Thoracic aorta (tissue), 2 donors: ENCODE results near the gene SFRP4. TPM values are rescaled to one million over a fixed set of nuclear protein-coding genes. Genes with fewer than 3 reads are reported as not detected.

Source experiments
- ATAC-seq: fragments of 150-250 bp; one replicate; pipeline ENCODE4 v1.8.0; 2017; ENCODE audit warnings: low read depth; ENCODE audit not compliant: insufficient number of reproducible peaks, low FRiP score
- DNase-seq: peaks from one replicate; pipeline ENCODE4 v3.0.0-alpha.2; 2020; ENCODE audit warnings: low spot score
- H3K27ac ChIP-seq, 2 donors: fragments of 200-600 bp; sonication (generic); 1 replicate in 1 of 2; 2 replicates in 1 of 2; pipeline ENCODE4 v1.5.1; 2016; ENCODE audit warnings: mild to moderate bottlenecking in 2 of 2, moderate library complexity in 2 of 2
- H3K27me3 ChIP-seq: fragments of 200-600 bp; sonication (generic); replicated peaks from 2 replicates; pipeline ENCODE4 v1.6.0; 2016; ENCODE audit warnings: mild to moderate bottlenecking; ENCODE audit not compliant: insufficient read depth
- H3K36me3 ChIP-seq: fragments of 200-600 bp; sonication (generic); one replicate; pipeline ENCODE4 v1.5.1; 2016
- H3K4me1 ChIP-seq, 2 donors: fragments of 200-600 bp; sonication (generic); 1 replicate in 1 of 2; 2 replicates in 1 of 2; pipeline versions ENCODE4 v1.5.1 to v1.6.0; 2016; ENCODE audit warnings: low read depth in 2 of 2, mild to moderate bottlenecking in 1 of 2; ENCODE audit not compliant: control insufficient read depth in 1 of 2
- H3K4me3 ChIP-seq: fragments of 200-600 bp; sonication (generic); 2 replicates; pipeline ENCODE4 v1.5.1; 2016; ENCODE audit warnings: mild to moderate bottlenecking
- H3K9me3 ChIP-seq: fragments of 200-600 bp; sonication (generic); 2 replicates; pipeline ENCODE4 v1.5.1; 2016
- total RNA-seq, 2 donors: library from RNA; depleted of rRNA; stranded (reverse); fragments of >200 nt; gene quantifications; one replicate each; pipeline versions ENCODE4 v1.1.0 to v1.2.3, GENCODE V29; 2016
- TF ChIP-seq, protein P1 (sequence below): fragments of 200-600 bp; sonication (generic); IDR thresholded peaks from one replicate; pipeline ENCODE4 v1.5.1; 2019; ENCODE audit warnings: antibody characterized with exemption

The SFRP4 gene
- total RNA-seq, 2 donors from 2014 or later: 53.3 to 81.6 TPM

DNA sequence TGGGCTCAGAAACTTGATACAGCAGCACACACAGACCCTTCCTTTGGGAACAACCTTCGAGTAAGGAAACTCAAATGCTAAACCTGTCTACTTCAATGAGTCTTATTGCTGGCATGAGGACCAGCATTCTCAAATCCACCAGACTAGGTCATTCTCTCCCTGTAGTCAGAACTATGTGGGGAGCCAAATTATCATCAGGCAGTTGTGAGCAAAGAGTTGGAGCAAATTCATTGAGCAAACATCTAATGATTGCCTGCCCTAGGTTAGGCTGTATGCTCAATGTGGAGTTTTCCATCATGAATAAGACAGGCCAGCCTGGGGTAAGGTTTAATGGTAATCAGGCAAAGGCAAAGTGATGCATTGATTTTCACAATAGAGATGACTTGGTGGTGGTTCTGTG lies 7.4 kb upstream of the SFRP4 start:
- H3K36me3 ChIP-seq: no peaks in the 10 kb centered on the region
- ATAC-seq: no peak
- no peaks in the 10 kb centered on the region for H3K9me3 ChIP-seq
- H3K27me3 ChIP-seq: no peaks in the 10 kb centered on the region
- no peak overlapping the region for H3K4me3 ChIP-seq
- TF ChIP-seq, protein P1, sequence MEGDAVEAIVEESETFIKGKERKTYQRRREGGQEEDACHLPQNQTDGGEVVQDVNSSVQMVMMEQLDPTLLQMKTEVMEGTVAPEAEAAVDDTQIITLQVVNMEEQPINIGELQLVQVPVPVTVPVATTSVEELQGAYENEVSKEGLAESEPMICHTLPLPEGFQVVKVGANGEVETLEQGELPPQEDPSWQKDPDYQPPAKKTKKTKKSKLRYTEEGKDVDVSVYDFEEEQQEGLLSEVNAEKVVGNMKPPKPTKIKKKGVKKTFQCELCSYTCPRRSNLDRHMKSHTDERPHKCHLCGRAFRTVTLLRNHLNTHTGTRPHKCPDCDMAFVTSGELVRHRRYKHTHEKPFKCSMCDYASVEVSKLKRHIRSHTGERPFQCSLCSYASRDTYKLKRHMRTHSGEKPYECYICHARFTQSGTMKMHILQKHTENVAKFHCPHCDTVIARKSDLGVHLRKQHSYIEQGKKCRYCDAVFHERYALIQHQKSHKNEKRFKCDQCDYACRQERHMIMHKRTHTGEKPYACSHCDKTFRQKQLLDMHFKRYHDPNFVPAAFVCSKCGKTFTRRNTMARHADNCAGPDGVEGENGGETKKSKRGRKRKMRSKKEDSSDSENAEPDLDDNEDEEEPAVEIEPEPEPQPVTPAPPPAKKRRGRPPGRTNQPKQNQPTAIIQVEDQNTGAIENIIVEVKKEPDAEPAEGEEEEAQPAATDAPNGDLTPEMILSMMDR: no peak
- peak overlapping the region in 1 of 2 donors; percentile 48 for H3K27ac ChIP-seq
- DNase-seq: no peak
- peaks cover 8 to 41% of the 10 kb centered on the region in 2 donors for H3K4me1 ChIP-seq

DNA sequence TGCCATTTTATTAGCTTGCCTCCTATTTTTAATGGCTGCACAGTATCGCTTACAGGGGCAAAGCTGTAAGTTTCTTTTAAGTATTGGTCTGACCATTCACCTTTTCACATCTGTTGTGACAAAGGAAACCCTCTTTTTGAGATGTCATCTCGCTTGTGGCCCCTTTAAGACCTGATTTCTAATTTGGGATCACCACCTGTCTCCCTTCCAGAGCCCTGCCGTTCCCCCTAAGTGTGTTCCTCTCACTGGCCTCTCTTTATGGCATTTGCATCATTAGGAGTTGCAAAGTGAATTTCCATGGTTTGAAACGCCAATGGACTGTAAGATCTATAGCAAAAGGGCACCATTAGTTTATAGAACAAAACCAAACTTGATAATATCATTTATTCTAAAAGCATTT lies 5.3 kb upstream of the SFRP4 start:
- Histone ChIP-seq H3K27ac (no peak overlapping the region), H3K4me1 (peaks cover 3 to 37% of the 10 kb centered on the region in 2 donors), H3K4me3 (peak overlapping the region; percentile 79), H3K9me3 (no peaks in the 10 kb centered on the region), H3K36me3 (no peaks in the 10 kb centered on the region), H3K27me3 (no peaks in the 10 kb centered on the region)
- ATAC-seq (no peak), DNase-seq (no peak)
- TF ChIP-seq, protein P1: no peak

DNA sequence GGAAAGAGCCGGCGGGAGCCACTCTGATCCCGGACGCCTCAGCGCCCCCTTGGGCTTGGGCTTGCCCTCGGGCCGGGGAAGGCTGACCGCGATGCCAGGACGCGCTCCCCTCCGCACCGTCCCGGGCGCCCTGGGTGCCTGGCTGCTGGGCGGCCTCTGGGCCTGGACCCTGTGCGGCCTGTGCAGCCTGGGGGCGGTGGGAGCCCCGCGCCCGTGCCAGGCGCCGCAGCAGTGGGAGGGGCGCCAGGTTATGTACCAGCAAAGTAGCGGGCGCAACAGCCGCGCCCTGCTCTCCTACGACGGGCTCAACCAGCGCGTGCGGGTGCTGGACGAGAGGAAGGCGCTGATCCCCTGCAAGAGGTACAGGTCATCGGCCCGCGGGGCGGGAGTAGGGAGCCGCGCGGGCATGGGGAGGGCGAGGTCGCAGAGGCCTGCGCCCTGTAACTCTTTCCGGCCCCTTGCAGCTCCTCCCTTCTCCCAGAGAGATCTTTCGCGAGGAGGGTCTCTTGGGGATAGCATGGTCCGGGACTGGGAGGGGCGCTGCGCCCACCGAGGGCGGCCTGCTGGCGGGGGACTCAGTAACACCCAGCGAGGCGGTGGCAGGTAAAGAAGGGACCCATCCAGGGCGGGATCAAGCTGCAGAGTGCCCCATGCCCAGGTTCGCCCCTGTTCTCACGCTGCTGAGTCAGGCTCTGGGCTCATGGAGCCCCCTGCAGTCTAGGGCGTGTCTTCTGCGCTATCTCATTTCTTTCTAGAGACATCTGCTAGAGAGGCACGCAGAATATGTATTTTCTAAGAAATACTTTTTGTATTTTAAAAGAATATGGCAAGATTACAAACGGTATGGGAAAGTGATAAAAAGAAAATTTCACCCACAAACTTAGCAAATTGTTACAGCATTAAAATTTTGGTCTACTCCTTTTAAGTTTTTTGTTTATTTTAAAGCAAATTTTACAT lies 4.5 kb upstream of the SFRP4 start:
- H3K27ac ChIP-seq: peak overlapping the region; percentile 71 to 75
- TF ChIP-seq, protein P1: no peak
- H3K27me3 ChIP-seq: no peaks in the 10 kb centered on the region
- no peaks in the 10 kb centered on the region for H3K36me3 ChIP-seq
- H3K4me3 ChIP-seq: peak overlapping the region; percentile 79
- no peak for DNase-seq
- no peaks in the 10 kb centered on the region for H3K9me3 ChIP-seq
- ATAC-seq: no peak
- H3K4me1 ChIP-seq: peaks cover 3 to 40% of the 10 kb centered on the region in 2 donors

DNA sequence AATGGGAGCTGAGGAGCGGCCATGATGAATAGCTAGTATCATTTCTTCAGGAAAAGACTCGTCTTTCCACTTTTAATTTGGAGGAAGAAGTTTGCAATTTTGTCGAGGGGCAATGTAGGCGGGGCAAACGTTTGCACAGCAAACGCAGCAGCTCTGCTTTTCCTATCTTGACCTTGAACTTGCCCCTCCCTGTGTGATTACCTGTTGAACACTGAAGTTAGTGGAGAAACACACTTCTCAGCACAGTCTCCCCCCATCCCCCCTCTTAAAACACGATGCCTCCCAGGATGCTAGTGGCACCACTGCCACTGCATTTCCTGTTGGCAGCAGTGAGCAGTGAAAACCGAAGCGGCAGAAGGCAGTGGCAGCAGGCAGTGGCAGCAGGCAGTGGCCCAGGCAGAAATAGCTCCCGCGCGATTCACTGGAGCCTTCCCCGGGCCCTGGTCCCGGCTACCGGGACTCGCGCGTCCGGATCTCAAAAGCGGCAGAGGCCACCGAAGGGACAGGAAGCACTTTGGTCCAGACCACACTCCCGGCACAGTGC lies 3.8 kb upstream of the SFRP4 start, which contains the start of gene EPDR1:
Gene EPDR1 (plus strand): TSS at position 336 of the 544 bp plus-strand sequence. CDS start 300 bp downstream, outside the sequence.
- TF ChIP-seq, protein P1: peak; percentile 51
- H3K36me3 ChIP-seq: no peaks in the 10 kb centered on the region
- H3K9me3 ChIP-seq: no peaks in the 10 kb centered on the region
- DNase-seq (no peak), ATAC-seq (peak; percentile 41)
- H3K4me1 ChIP-seq: peaks cover 7 to 48% of the 10 kb centered on the region in 2 donors
- H3K4me3 ChIP-seq: peak within 1 kb of the TSS; percentile 79
- H3K27ac ChIP-seq: peak within 1 kb of the TSS; percentile 71 to 75
- no peaks in the 10 kb centered on the region for H3K27me3 ChIP-seq

DNA sequence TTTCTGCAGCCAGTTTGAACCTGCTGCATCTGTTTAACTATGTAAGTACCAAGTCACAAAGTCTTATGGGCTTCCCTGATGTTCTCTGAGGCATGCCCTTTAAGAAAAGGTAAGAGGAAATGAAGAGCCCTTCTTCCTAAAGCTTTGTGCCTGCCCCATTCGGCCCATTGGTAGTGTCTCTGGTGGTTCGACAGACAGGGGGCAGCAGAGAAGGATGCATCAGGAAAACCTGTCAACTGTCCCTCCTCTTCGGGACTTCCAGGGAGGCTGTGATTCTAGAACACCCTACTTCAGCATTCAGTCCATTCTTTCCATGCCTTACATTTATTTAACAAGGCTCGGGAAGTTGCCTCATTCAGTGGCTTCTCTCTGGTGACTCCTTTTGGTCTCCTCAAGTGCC lies 1.9 kb upstream of the SFRP4 start:
- TF ChIP-seq, protein P1: no peak
- H3K9me3 ChIP-seq: no peaks in the 10 kb centered on the region
- H3K36me3 ChIP-seq: no peaks in the 10 kb centered on the region
- H3K4me1 ChIP-seq: peaks cover 11 to 37% of the 10 kb centered on the region in 2 donors
- no peak overlapping the region for H3K4me3 ChIP-seq
- no peak for DNase-seq
- H3K27ac ChIP-seq: no peak overlapping the region
- no peaks in the 10 kb centered on the region for H3K27me3 ChIP-seq
- no peak for ATAC-seq
